Urinary bladder (tissue), 4 donors: ENCODE results near the gene NPTN. TPM values are rescaled to one million over a fixed set of nuclear protein-coding genes. Genes with fewer than 3 reads are reported as not detected.
"Not testable (repeated sequence)": the region's sequence is repeated elsewhere in the genome, so short reads cannot be mapped to it uniquely, and the experiment has no call there.

Source experiments
- DNase-seq: peaks from one replicate; pipeline ENCODE4 v3.0.0-alpha.2; 2015; ENCODE audit errors: extremely low spot score
- H3K27ac ChIP-seq: one replicate; pipeline ENCODE4 v1.5.1; 2013; ENCODE audit warnings: low read depth, mild to moderate bottlenecking, moderate library complexity
- H3K36me3 ChIP-seq: one replicate; pipeline ENCODE4 v1.6.1; 2013; ENCODE audit warnings: mild to moderate bottlenecking, moderate library complexity; ENCODE audit not compliant: insufficient read depth
- H3K4me1 ChIP-seq: one replicate; pipeline ENCODE4 v1.6.1; 2013; ENCODE audit warnings: mild to moderate bottlenecking, moderate library complexity; ENCODE audit not compliant: insufficient read depth
- H3K4me3 ChIP-seq: one replicate; pipeline ENCODE4 v1.5.1; 2013; ENCODE audit warnings: low read depth, low read length
- WGBS: extraction: QIAGEN DNeasy Blood & Tissue Kit; methylation state at CpG from one replicate; pipeline ENCODE4 v1.1.7; 2013; 5-methylcytosine and 5-hydroxymethylcytosine counted together
- polyA plus RNA-seq: library from polyadenylated mRNA; stranded (reverse); fragments of 200-250 nt; gene quantifications from one replicate; pipeline ENCODE4 v1.2.3, GENCODE V29; 2013
- total RNA-seq: library from RNA; depleted of rRNA; stranded (reverse); fragments of >200 nt; gene quantifications from one replicate; pipeline ENCODE4 v1.2.3, GENCODE V29; 2014
- donor health status: healthy with polysubstance abuse.
- donor health status: healthy.

NPTN gene
- total and polyA plus RNA-seq, 2 donors, result 179 to 276 TPM

- Histone ChIP-seq H3K36me3 (no peaks in the 10 kb centered on the region), H3K4me1 (no peaks in the 10 kb centered on the region), H3K27ac (no peak overlapping the region), H3K4me3 (no peak overlapping the region)
- DNase-seq, result no peak
- WGBS, result 38% methylated on average over 3 of the region's 3 CpGs
These were observed 21.5 kb upstream of the NPTN start for GRCh38 chr15:73654659-73655058.

GRCh38 chr15:73650416-73651126 is 17.4 kb upstream of the NPTN start:
- no peaks in the 10 kb centered on the region for H3K36me3 ChIP-seq
- H3K27ac ChIP-seq, result no peak overlapping the region
- 70% methylated on average over 3 of the region's 3 CpGs for WGBS
- H3K4me3 ChIP-seq, result no peak overlapping the region
- H3K4me1 ChIP-seq, result no peaks in the 10 kb centered on the region
- no peak for DNase-seq

GRCh38 chr15:73648014-73648295 is 14.8 kb upstream of the NPTN start:
- DNase-seq, result no peak

GRCh38 chr15:73647259-73648013 is 14.2 kb upstream of the NPTN start:
- H3K4me1 ChIP-seq, result no peaks in the 10 kb centered on the region
- WGBS, result 66% methylated on average over 6 of the region's 6 CpGs
- no peak for DNase-seq
- no peak overlapping the region for H3K27ac ChIP-seq
- no peaks in the 10 kb centered on the region for H3K36me3 ChIP-seq
- H3K4me3 ChIP-seq, result no peak overlapping the region

More at GRCh38 chr15:73648014-73648295, 14.8 kb upstream of the NPTN start:
- Histone ChIP-seq H3K4me3 (no peak overlapping the region), H3K36me3 (no peaks in the 10 kb centered on the region), H3K4me1 (no peaks in the 10 kb centered on the region), H3K27ac (no peak overlapping the region)
- WGBS, result 64% methylated on average over 2 of the region's 2 CpGs

- not testable (repeated sequence) for H3K36me3 ChIP-seq, H3K4me3 ChIP-seq, H3K4me1 ChIP-seq, DNase-seq, H3K27ac ChIP-seq
- WGBS, result 55% methylated on average over 5 of the region's 5 CpGs
These were observed 6.3 kb upstream of the NPTN start for GRCh38 chr15:73639464-73639863.

- Histone ChIP-seq H3K36me3 (no peaks in the 10 kb centered on the region), H3K27ac (no peak overlapping the region), H3K4me3 (no peak overlapping the region), H3K4me1 (no peaks in the 10 kb centered on the region)
- DNase-seq, result no peak
- 35% methylated on average over 2 of the region's 2 CpGs for WGBS
These were observed 4.3 kb upstream of the NPTN start for GRCh38 chr15:73637527-73637926.

- 54% methylated on average over 6 of the region's 6 CpGs for WGBS
- no peaks in the 10 kb centered on the region for H3K4me1 ChIP-seq
- no peaks in the 10 kb centered on the region for H3K36me3 ChIP-seq
- no peak for DNase-seq
- H3K27ac ChIP-seq, result peak overlapping the region; percentile 77
- H3K4me3 ChIP-seq, result no peak overlapping the region
These were observed 854 bp upstream of the NPTN start for GRCh38 chr15:73633991-73634495.

- Histone ChIP-seq H3K4me1 (no peaks in the 10 kb centered on the region), H3K36me3 (no peaks in the 10 kb centered on the region), H3K27ac (peak overlapping the region; percentile 89), H3K4me3 (peak overlapping the region; percentile 97)
- no peak for DNase-seq
- WGBS, result under 1% methylated on average over 40 of the region's 40 CpGs
These were observed 525 bp downstream of the NPTN start for GRCh38 chr15:73632670-73633058.

GRCh38 chr15:73631915-73632669 is 1.1 kb downstream of the NPTN start:
- Histone ChIP-seq H3K36me3 (no peaks in the 10 kb centered on the region), H3K4me3 (peak overlapping the region; percentile 97), H3K4me1 (no peaks in the 10 kb centered on the region), H3K27ac (peak overlapping the region; percentile 89)
- 2% methylated on average over 6 of the region's 6 CpGs for WGBS
- DNase-seq, result no peak

GRCh38 chr15:73630921-73631362 is 2.2 kb downstream of the NPTN start:
- no peak for DNase-seq
- H3K4me3 ChIP-seq, result no peak overlapping the region
- 11% methylated on average over 4 of the region's 4 CpGs for WGBS
- no peaks in the 10 kb centered on the region for H3K4me1 ChIP-seq
- H3K27ac ChIP-seq, result peak overlapping the region; percentile 5
- H3K36me3 ChIP-seq, result no peaks in the 10 kb centered on the region

GRCh38 chr15:73629798-73630429 is 3.3 kb downstream of the NPTN start:
- 29% methylated on average over 2 of the region's 2 CpGs for WGBS
- no peaks in the 10 kb centered on the region for H3K36me3 ChIP-seq
- H3K4me3 ChIP-seq, result no peak overlapping the region
- no peak for DNase-seq
- no peaks in the 10 kb centered on the region for H3K4me1 ChIP-seq
- H3K27ac ChIP-seq, result no peak overlapping the region

- H3K36me3 ChIP-seq, result no peaks in the 10 kb centered on the region
- WGBS, result 46% methylated on average over 7 of the region's 7 CpGs
- H3K27ac ChIP-seq, result no peak overlapping the region
- H3K4me3 ChIP-seq, result no peak overlapping the region
- DNase-seq, result no peak
- no peaks in the 10 kb centered on the region for H3K4me1 ChIP-seq
These were observed 4.0 kb downstream of the NPTN start for GRCh38 chr15:73628976-73629797.

- 22% methylated on average over 2 of the region's 2 CpGs for WGBS
- no peak for DNase-seq
- H3K4me1 ChIP-seq, result no peaks in the 10 kb centered on the region
- no peaks in the 10 kb centered on the region for H3K36me3 ChIP-seq
- no peak overlapping the region for H3K27ac ChIP-seq
- no peak overlapping the region for H3K4me3 ChIP-seq
These were observed 5.1 kb downstream of the NPTN start for GRCh38 chr15:73628102-73628501.
